Spinal cord (tissue), 10 donors: Measurements from ENCODE around the gene PRR7. TPM values are rescaled to one million over a fixed set of nuclear protein-coding genes. Genes with fewer than 3 reads are reported as not detected.

Experiments
- DNase-seq, 6 donors: peaks; one replicate each; pipeline versions ENCODE4 v3.0.0 to v3.0.0-alpha.2; 2013 to 2015; ENCODE audit warnings: low spot score in 6 of 6, low read depth in 4 of 6
- H3K27ac ChIP-seq: one replicate; pipeline ENCODE4 v1.5.1; 2013; ENCODE audit warnings: low read depth, low read length, control low read depth
- H3K27me3 ChIP-seq: one replicate; pipeline ENCODE4 v1.6.1; 2013; ENCODE audit warnings: low read length; ENCODE audit not compliant: control insufficient read depth, insufficient read depth
- H3K36me3 ChIP-seq: one replicate; pipeline ENCODE4 v1.6.1; 2013; ENCODE audit warnings: low read length; ENCODE audit not compliant: control insufficient read depth, insufficient read depth
- H3K4me1 ChIP-seq: one replicate; pipeline ENCODE4 v1.6.1; 2013; ENCODE audit warnings: low read length; ENCODE audit not compliant: control insufficient read depth, insufficient read depth
- H3K4me3 ChIP-seq: one replicate; pipeline ENCODE4 v1.5.1; 2013; ENCODE audit warnings: low read depth, low read length, control low read depth
- H3K9me3 ChIP-seq: one replicate; pipeline ENCODE4 v1.6.1; 2013; ENCODE audit warnings: low read length; ENCODE audit not compliant: control insufficient read depth, insufficient read depth
- WGBS: methylation state at CpG from one replicate; pipeline ENCODE4 v1.1.5; 2013; ENCODE audit warnings: missing lambda C conversion rate; ENCODE audit not compliant: insufficient coverage; 5-methylcytosine and 5-hydroxymethylcytosine counted together
- polyA plus RNA-seq, 2 donors: library from polyadenylated mRNA; unstranded; fragments of 120-200 nt; gene quantifications; one replicate each; pipeline ENCODE4 v1.2.1, GENCODE V29; 2013; ENCODE audit not compliant: insufficient read length in 2 of 2
- total RNA-seq, 2 donors: library from RNA; depleted of rRNA in 1 of 2; stranded (reverse); fragments of 120-200 nt in 1 of 2; fragments of >200 nt in 1 of 2; gene quantifications; one replicate each; pipeline versions ENCODE4 v1.2.3 to v1.2.4, GENCODE V29; 2013 to 2014
- donor health status: healthy.

The PRR7 gene
- total and polyA plus RNA-seq, 4 donors = 4.3 to 31.7 (median 18.5) TPM

GRCh38 chr5:177468329-177468684 is 21.7 kb downstream of the PRR7 start:
- H3K9me3 ChIP-seq = no peaks in the 10 kb centered on the region
- no peak overlapping the region for H3K27ac ChIP-seq
- no peak for DNase-seq
- peaks cover 83% of the 10 kb centered on the region for H3K36me3 ChIP-seq
- peaks cover 47% of the 10 kb centered on the region for H3K4me1 ChIP-seq
- WGBS = 75% methylated on average over 1 of the region's 2 CpGs
- no peaks in the 10 kb centered on the region for H3K27me3 ChIP-seq
- H3K4me3 ChIP-seq = no peak overlapping the region

GRCh38 chr5:177468685-177469628 is 22.3 kb downstream of the PRR7 start:
- peaks cover 48% of the 10 kb centered on the region for H3K4me1 ChIP-seq
- no peak overlapping the region for H3K4me3 ChIP-seq
- H3K9me3 ChIP-seq = no peaks in the 10 kb centered on the region
- DNase-seq = peak in 2 of 6 donors; percentile 88 to 90
- peaks cover 78% of the 10 kb centered on the region for H3K36me3 ChIP-seq
- no peaks in the 10 kb centered on the region for H3K27me3 ChIP-seq
- WGBS = 15% methylated on average over 17 of the region's 25 CpGs
- peak overlapping the region; percentile 62 for H3K27ac ChIP-seq

GRCh38 chr5:177469750-177470525 is 23.3 kb downstream of the PRR7 start:
- Histone ChIP-seq H3K27ac (peak overlapping the region; percentile 62), H3K36me3 (peaks cover 76% of the 10 kb centered on the region), H3K9me3 (no peaks in the 10 kb centered on the region), H3K4me1 (peaks cover 54% of the 10 kb centered on the region), H3K4me3 (no peak overlapping the region), H3K27me3 (no peaks in the 10 kb centered on the region)
- no peak for DNase-seq
- 31% methylated on average over 5 of the region's 8 CpGs for WGBS

- H3K27me3 ChIP-seq = no peaks in the 10 kb centered on the region
- DNase-seq = no peak
- H3K27ac ChIP-seq = no peak overlapping the region
- H3K9me3 ChIP-seq = no peaks in the 10 kb centered on the region
- peaks cover 54% of the 10 kb centered on the region for H3K4me1 ChIP-seq
- H3K4me3 ChIP-seq = no peak overlapping the region
- H3K36me3 ChIP-seq = peaks cover 66% of the 10 kb centered on the region
- WGBS = 76% methylated on average over 7 of the region's 10 CpGs
Measured at GRCh38 chr5:177470759-177471536, 24.3 kb downstream of the PRR7 start.

- H3K36me3 ChIP-seq = peaks cover 58% of the 10 kb centered on the region
- WGBS = 27% methylated on average over 12 of the region's 14 CpGs
- no peaks in the 10 kb centered on the region for H3K9me3 ChIP-seq
- H3K27me3 ChIP-seq = no peaks in the 10 kb centered on the region
- DNase-seq = peak in 1 of 6 donors; percentile 43
- no peak overlapping the region for H3K27ac ChIP-seq
- peaks cover 54% of the 10 kb centered on the region for H3K4me1 ChIP-seq
- H3K4me3 ChIP-seq = peak overlapping the region; percentile 67
Measured at GRCh38 chr5:177471610-177472356, 25.2 kb downstream of the PRR7 start.

GRCh38 chr5:177472460-177473442 is 26.1 kb downstream of the PRR7 start:
- Histone ChIP-seq H3K27me3 (no peaks in the 10 kb centered on the region), H3K36me3 (peaks cover 48% of the 10 kb centered on the region), H3K4me1 (peaks cover 54% of the 10 kb centered on the region), H3K4me3 (peak overlapping the region; percentile 67), H3K9me3 (no peaks in the 10 kb centered on the region), H3K27ac (peak overlapping the region; percentile 35)
- WGBS = under 1% methylated on average over 92 of the region's 93 CpGs
- DNase-seq = peak in 2 of 6 donors; percentile 79

GRCh38 chr5:177473443-177474001 is 26.9 kb downstream of the PRR7 start, which contains the start of gene DBN1:
Gene DBN1 (minus strand): TSS chr5:177473634. CDS start chr5:177473521, 113 bp downstream.
- Histone ChIP-seq H3K36me3 (peaks cover 40% of the 10 kb centered on the region), H3K4me1 (peaks cover 54% of the 10 kb centered on the region), H3K27me3 (no peaks in the 10 kb centered on the region), H3K4me3 (peak within 1 kb of the TSS; percentile 67), H3K9me3 (no peaks in the 10 kb centered on the region), H3K27ac (peak within 1 kb of the TSS; percentile 35)
- WGBS = 0% methylated on average over 57 of the region's 69 CpGs
- DNase-seq = peak in 2 of 6 donors; percentile 92

- H3K27ac ChIP-seq = no peak overlapping the region
- 31% methylated on average over 7 of the region's 7 CpGs for WGBS
- peaks cover 36% of the 10 kb centered on the region for H3K36me3 ChIP-seq
- H3K4me1 ChIP-seq = peaks cover 54% of the 10 kb centered on the region
- no peak for DNase-seq
- no peaks in the 10 kb centered on the region for H3K27me3 ChIP-seq
- no peak overlapping the region for H3K4me3 ChIP-seq
- H3K9me3 ChIP-seq = no peaks in the 10 kb centered on the region
Measured at GRCh38 chr5:177474002-177474476, 27.4 kb downstream of the PRR7 start.
